Muscle layer of colon (tissue), 2 donors: ENCODE measurements around the gene TMEM17.
A peak's percentile ranks its signal among the peaks of the same experiment; 100 is the strongest.
"Not testable (repeated sequence)": the region's sequence is repeated elsewhere in the genome, so short reads cannot be mapped to it uniquely, and the experiment has no call there.

ENCODE experiments used
- H3K27ac ChIP-seq: one replicate; pipeline ENCODE4 v1.7.0; 2013; ENCODE audit warnings: low read depth, mild to moderate bottlenecking, low read length, moderate library complexity
- H3K27me3 ChIP-seq, 2 donors: one replicate each; pipeline ENCODE4 v1.7.0; 2013; ENCODE audit warnings: low read length in 2 of 2, mild to moderate bottlenecking in 2 of 2; ENCODE audit not compliant: insufficient read depth in 2 of 2, control insufficient read depth in 1 of 2
- H3K36me3 ChIP-seq: one replicate; pipeline ENCODE4 v1.7.0; 2013; ENCODE audit warnings: mild to moderate bottlenecking, low read length; ENCODE audit not compliant: insufficient read depth
- H3K4me1 ChIP-seq: one replicate; pipeline ENCODE4 v1.7.0; 2013; ENCODE audit warnings: mild to moderate bottlenecking, low read length; ENCODE audit not compliant: insufficient read depth
- H3K4me3 ChIP-seq, 2 donors: one replicate each; pipeline ENCODE4 v1.7.0; 2013; ENCODE audit warnings: low read length in 2 of 2, low read depth in 1 of 2, mild to moderate bottlenecking in 1 of 2, moderate library complexity in 1 of 2
- H3K9ac ChIP-seq: one replicate; pipeline ENCODE4 v1.7.0; 2013; ENCODE audit warnings: low read length
- H3K9me3 ChIP-seq: one replicate; pipeline ENCODE4 v1.7.0; 2013; ENCODE audit warnings: mild to moderate bottlenecking, low read length
- donor health status: abdominal sarcoma.
- donor health status: Adenocarcinoma of cecum.

Gene TMEM17, protein sequence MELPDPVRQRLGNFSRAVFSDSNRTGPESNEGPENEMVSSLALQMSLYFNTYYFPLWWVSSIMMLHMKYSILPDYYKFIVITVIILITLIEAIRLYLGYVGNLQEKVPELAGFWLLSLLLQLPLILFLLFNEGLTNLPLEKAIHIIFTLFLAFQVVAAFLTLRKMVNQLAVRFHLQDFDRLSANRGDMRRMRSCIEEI

GRCh38 chr2:62505750-62506420, at the start of gene TMEM17:
TMEM17 (minus strand) TSS chr2:62506195; CDS start chr2:62506129, 66 bp downstream.
- no peaks in the 10 kb centered on the region for H3K9me3 ChIP-seq
- peak within 1 kb of the TSS; percentile 89 for H3K27ac ChIP-seq
- peak within 1 kb of the TSS; percentile 67 to 75 for H3K4me3 ChIP-seq
- peak within 1 kb of the TSS; percentile 93 for H3K9ac ChIP-seq
- H3K27me3 ChIP-seq = no peaks in the 10 kb centered on the region
- H3K4me1 ChIP-seq = peaks cover 6% of the 10 kb centered on the region
- H3K36me3 ChIP-seq = no peaks in the 10 kb centered on the region

GRCh38 chr2:62554440-62554839, 48.4 kb upstream of the TMEM17 start:
- Histone ChIP-seq H3K36me3 (no peaks in the 10 kb centered on the region), H3K9me3 (no peaks in the 10 kb centered on the region), H3K27ac (no peak overlapping the region), H3K4me3 (no peak overlapping the region), H3K27me3 (no peaks in the 10 kb centered on the region), H3K4me1 (peaks cover 5% of the 10 kb centered on the region), H3K9ac (no peak overlapping the region)

DNA sequence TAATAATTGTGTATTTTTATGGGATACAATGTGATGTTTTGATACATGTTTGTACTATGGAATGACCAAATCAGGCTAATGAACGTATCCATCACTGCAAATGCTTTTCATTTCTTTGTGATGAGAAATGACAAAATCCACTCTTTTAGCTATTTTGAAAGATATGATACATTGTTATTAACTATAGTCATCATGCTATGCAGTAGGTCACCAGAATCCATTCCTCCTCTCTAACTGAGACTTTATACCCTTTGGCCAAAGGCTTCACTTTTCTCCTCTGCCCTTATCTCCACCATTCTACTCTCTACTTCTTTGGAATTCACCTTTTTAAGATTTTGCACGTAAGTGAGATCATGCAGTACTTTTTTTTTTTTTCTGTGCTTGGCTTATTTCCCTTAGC, 44.5 kb upstream of the TMEM17 start:
- Histone ChIP-seq H3K27ac (no peak overlapping the region), H3K36me3 (no peaks in the 10 kb centered on the region), H3K4me1 (no peaks in the 10 kb centered on the region), H3K4me3 (no peak overlapping the region), H3K9ac (no peak overlapping the region), H3K27me3 (no peaks in the 10 kb centered on the region), H3K9me3 (no peaks in the 10 kb centered on the region)

GRCh38 chr2:62547854-62548253, 41.9 kb upstream of the TMEM17 start:
- Histone ChIP-seq H3K9me3 (no peaks in the 10 kb centered on the region), H3K27ac (no peak overlapping the region), H3K4me1 (no peaks in the 10 kb centered on the region), H3K27me3 (no peaks in the 10 kb centered on the region), H3K36me3 (no peaks in the 10 kb centered on the region), H3K9ac (no peak overlapping the region), H3K4me3 (no peak overlapping the region)

- Histone ChIP-seq H3K27me3 (no peaks in the 10 kb centered on the region), H3K4me1 (peaks cover 8% of the 10 kb centered on the region), H3K27ac (no peak overlapping the region), H3K9me3 (no peaks in the 10 kb centered on the region), H3K36me3 (no peaks in the 10 kb centered on the region), H3K9ac (no peak overlapping the region), H3K4me3 (no peak overlapping the region)
Measured at GRCh38 chr2:62545261-62545660, 39.3 kb upstream of the TMEM17 start.

- Histone ChIP-seq H3K27me3 (no peaks in the 10 kb centered on the region), H3K9me3 (no peaks in the 10 kb centered on the region), H3K36me3 (no peaks in the 10 kb centered on the region), H3K4me3 (no peak overlapping the region), H3K27ac (no peak overlapping the region), H3K4me1 (peaks cover 9% of the 10 kb centered on the region), H3K9ac (no peak overlapping the region)
Measured at GRCh38 chr2:62540408-62541168, 34.6 kb upstream of the TMEM17 start.

- no peaks in the 10 kb centered on the region for H3K9me3 ChIP-seq
- no peak overlapping the region for H3K27ac ChIP-seq
- no peak overlapping the region for H3K4me3 ChIP-seq
- no peak overlapping the region for H3K9ac ChIP-seq
- H3K4me1 ChIP-seq = peaks cover 9% of the 10 kb centered on the region
- H3K27me3 ChIP-seq = no peaks in the 10 kb centered on the region
- H3K36me3 ChIP-seq = no peaks in the 10 kb centered on the region
Measured at GRCh38 chr2:62539606-62540407, 33.8 kb upstream of the TMEM17 start.

- Histone ChIP-seq H3K9ac (no peak overlapping the region), H3K9me3 (no peaks in the 10 kb centered on the region), H3K36me3 (no peaks in the 10 kb centered on the region), H3K27ac (no peak overlapping the region), H3K4me3 (no peak overlapping the region), H3K4me1 (peaks cover 9% of the 10 kb centered on the region), H3K27me3 (no peaks in the 10 kb centered on the region)
Measured at GRCh38 chr2:62538756-62539155, 32.8 kb upstream of the TMEM17 start.

DNA sequence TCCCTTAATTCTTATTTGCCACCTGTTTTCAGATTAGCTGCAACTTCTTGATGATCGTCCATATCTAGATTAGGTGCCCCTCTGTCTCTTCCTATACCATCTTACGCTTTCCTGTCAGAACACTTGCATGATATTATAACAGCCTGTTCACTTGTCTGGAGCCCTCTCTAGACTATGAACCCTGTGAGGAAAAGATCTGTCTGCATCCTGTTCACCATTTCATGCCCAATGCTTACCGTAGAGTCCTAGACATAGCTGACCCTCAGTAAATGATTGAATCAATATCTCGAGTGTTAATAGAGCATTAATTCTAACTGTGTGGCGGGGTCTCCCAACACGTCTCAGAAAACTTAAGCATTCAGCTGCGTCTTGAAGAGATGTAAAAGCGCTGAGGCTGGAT, 31.8 kb upstream of the TMEM17 start:
- Histone ChIP-seq H3K36me3 (no peaks in the 10 kb centered on the region), H3K27me3 (no peaks in the 10 kb centered on the region), H3K9ac (no peak overlapping the region), H3K9me3 (no peaks in the 10 kb centered on the region), H3K4me1 (peaks cover 9% of the 10 kb centered on the region), H3K27ac (no peak overlapping the region), H3K4me3 (no peak overlapping the region)

- H3K27ac ChIP-seq = no peak overlapping the region
- no peaks in the 10 kb centered on the region for H3K36me3 ChIP-seq
- no peak overlapping the region for H3K4me3 ChIP-seq
- no peaks in the 10 kb centered on the region for H3K27me3 ChIP-seq
- H3K4me1 ChIP-seq = peaks cover 9% of the 10 kb centered on the region
- no peak overlapping the region for H3K9ac ChIP-seq
- no peaks in the 10 kb centered on the region for H3K9me3 ChIP-seq
Measured at GRCh38 chr2:62536873-62537547, 31.0 kb upstream of the TMEM17 start.

DNA sequence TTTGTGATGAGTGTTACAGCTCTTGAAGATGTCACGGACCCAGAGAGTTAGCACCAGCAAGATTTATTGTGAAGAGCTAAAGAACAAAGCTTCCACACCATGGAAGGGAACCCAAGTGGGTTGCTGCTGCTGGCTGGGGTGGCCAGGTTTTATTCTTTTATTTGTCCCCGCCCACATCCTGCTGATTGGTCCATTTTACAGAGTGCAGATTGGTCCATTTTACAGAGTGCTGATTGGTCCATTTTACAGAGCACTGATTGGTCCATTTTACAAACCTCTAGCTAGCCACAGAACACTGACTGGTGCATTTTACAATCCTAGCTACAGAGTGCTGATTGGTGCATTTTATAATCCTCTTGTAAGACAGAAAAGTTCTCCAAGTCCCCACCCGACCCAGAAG, 29.5 kb upstream of the TMEM17 start:
- not testable (repeated sequence) for H3K9ac ChIP-seq, H3K9me3 ChIP-seq, H3K27ac ChIP-seq, H3K4me1 ChIP-seq, H3K36me3 ChIP-seq, H3K4me3 ChIP-seq, H3K27me3 ChIP-seq
